Adipocyte (in vitro differentiated cells): Measurements from ENCODE around the gene RTP1.

Experiments used
- DNase-seq: peaks from one replicate; pipeline ENCODE4 v3.0.0-alpha.2; 2015; ENCODE audit warnings: low read depth
- H3K27me3 ChIP-seq: replicated peaks from 2 replicates; pipeline ENCODE4 v1.7.0; 2013; ENCODE audit warnings: mild to moderate bottlenecking, low read length, moderate library complexity; ENCODE audit not compliant: control insufficient read depth, insufficient read depth
- H3K36me3 ChIP-seq: 2 replicates; pipeline ENCODE4 v1.7.0; 2013; ENCODE audit warnings: low read length, mild to moderate bottlenecking, moderate library complexity; ENCODE audit not compliant: control insufficient read depth, insufficient read depth, severe bottlenecking
- H3K4me1 ChIP-seq: 2 replicates; pipeline ENCODE4 v1.7.0; 2013; ENCODE audit warnings: mild to moderate bottlenecking, low read length, moderate library complexity; ENCODE audit not compliant: control insufficient read depth, insufficient read depth
- H3K4me3 ChIP-seq: 2 replicates; pipeline ENCODE4 v1.7.0; 2013; ENCODE audit warnings: mild to moderate bottlenecking, low read length, moderate library complexity
- H3K9ac ChIP-seq: 2 replicates; pipeline ENCODE4 v1.7.0; 2013; ENCODE audit warnings: mild to moderate bottlenecking, low read length, moderate library complexity
- H3K9me3 ChIP-seq: 2 replicates; pipeline ENCODE4 v1.7.0; 2013; ENCODE audit warnings: mild to moderate bottlenecking, low read length, moderate library complexity; ENCODE audit not compliant: control insufficient read depth

Gene RTP1

GRCh38 chr3:187242900-187243299, 45.6 kb downstream of the RTP1 start:
- Histone ChIP-seq H3K9ac (peak overlapping the region; percentile 8), H3K4me3 (no peak overlapping the region), H3K9me3 (no peaks in the 10 kb centered on the region), H3K36me3 (no peaks in the 10 kb centered on the region), H3K4me1 (peaks cover 36% of the 10 kb centered on the region), H3K27me3 (no peaks in the 10 kb centered on the region)
- no peak for DNase-seq

- H3K27me3 ChIP-seq, result no peaks in the 10 kb centered on the region
Measured at GRCh38 chr3:187243933-187244524, 46.7 kb downstream of the RTP1 start.

GRCh38 chr3:187247398-187247797, 50.1 kb downstream of the RTP1 start:
- Histone ChIP-seq H3K9ac (no peak overlapping the region), H3K27me3 (no peaks in the 10 kb centered on the region), H3K9me3 (no peaks in the 10 kb centered on the region), H3K4me1 (peaks cover 24% of the 10 kb centered on the region), H3K36me3 (peaks cover 2% of the 10 kb centered on the region), H3K4me3 (no peak overlapping the region)
- DNase-seq, result no peak

More at GRCh38 chr3:187243933-187244524, 46.7 kb downstream of the RTP1 start:
- Histone ChIP-seq H3K9ac (no peak overlapping the region), H3K4me3 (no peak overlapping the region), H3K4me1 (peaks cover 26% of the 10 kb centered on the region), H3K36me3 (no peaks in the 10 kb centered on the region), H3K9me3 (no peaks in the 10 kb centered on the region)
- DNase-seq, result peak; percentile 68
